ENCODE results near the gene NCKAP5.

The NCKAP5 gene

DNA sequence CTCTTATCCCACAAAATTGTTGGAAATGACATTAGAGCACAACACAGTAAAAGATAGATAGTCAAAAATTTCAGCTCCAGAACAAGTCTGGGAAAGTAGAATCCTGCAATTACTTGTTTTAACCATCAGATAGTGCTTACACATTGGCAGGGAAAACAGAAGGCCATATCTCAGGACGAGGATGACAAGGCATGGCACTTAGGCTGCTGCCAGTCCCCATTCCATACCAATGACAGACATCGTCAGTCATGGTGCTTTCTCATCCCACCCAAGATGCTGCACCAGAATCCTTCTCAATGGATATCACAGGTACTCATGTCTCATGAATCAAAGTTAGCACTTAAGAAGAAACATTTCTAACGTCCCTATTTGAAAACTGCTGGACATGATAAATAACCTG lies 187.3 kb downstream of the NCKAP5 start:
- DNase-seq (ENCODE audit: low read depth): no peak

DNA sequence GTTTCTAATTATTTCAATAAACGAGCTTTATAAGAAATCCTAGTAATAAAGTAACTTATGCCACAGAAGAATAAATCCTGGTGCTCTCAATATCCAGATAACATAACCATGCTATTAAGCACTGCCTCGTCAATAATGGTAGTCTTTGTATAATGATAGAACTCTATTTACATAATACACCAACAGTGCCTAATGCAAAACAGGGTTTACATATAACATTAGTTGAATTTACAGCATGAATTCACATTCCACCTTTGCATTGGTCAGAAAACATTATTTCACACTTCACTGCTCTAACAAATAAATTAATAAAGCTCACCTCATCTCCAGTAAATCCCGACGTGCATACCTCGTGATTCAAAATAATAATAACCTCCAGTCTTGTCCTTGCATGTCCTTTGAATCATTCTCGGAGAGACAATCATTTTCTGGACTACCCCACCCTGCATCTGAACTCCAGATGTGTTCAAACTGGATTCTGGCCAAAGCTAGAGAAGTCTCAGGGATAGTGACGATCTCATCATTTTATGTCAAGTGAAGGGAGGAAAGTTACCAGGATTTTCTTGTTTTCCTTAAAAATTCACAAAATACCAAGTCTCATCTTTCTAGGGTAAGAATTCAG lies 189.2 kb downstream of the NCKAP5 start:
- DNase-seq (ENCODE audit: low read depth): no peak

DNA sequence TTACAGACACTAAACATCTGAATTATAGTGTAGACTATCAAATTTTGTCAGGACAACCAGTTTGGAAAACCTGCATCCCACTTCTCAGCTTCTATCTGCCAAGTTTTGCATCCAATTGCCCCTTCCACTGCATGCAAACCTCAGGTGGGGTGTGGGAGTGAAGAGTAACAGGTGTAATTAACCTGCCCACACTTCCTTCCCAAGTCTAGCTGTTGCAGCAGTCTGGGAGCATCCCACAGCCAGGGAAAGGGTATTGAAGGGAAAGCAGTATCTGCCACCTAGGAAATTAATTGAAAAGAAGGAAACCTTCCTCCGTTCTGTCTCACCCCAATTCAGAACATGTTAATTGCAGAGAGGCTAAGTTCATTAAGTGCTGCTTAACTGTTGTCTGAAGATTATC lies 189.9 kb downstream of the NCKAP5 start:
- DNase-seq (ENCODE audit: low read depth): no peak

DNA sequence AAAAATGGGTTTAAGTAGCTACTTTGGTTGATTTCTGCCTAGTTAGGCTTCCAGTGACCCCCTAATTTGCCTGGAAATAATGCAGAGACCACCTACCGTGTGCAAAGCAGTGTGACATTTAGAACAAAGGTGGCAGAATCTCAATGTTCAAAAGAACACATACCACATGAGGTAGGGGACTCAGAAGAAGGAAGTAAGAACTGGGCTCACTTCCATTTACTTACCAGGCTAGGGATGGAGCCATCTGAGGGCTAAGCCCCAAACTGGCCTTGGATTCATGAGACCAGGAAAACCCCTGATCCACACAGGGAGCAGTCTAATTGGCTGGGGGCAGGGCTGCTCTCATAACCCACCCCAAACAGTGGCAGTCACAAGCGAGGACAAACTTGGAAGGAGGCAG lies 190.7 kb downstream of the NCKAP5 start:
- no peak for DNase-seq (ENCODE audit: low read depth)

DNA sequence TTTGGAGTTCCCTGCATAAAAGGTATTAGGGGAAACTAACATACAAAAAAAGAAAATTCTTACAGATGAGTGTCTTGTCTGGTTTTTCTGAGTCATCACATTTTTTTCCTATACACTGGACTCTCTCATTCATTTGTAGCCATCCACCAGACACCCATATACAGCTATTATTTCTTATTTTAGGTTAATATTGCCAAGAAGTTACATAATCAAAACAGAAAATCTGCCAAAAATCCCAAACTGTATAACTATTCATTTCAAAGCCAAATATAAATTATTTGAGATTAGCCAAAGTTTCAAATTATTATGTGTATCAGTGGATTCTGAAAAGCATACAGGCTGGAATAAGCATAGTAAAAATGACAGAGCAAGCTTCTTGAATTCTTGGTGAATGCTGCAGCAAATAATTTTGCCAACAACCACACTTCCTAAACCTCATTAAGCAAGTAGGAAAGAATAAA lies 191.2 kb downstream of the NCKAP5 start:
- DNase-seq (ENCODE audit: low read depth): no peak

DNA sequence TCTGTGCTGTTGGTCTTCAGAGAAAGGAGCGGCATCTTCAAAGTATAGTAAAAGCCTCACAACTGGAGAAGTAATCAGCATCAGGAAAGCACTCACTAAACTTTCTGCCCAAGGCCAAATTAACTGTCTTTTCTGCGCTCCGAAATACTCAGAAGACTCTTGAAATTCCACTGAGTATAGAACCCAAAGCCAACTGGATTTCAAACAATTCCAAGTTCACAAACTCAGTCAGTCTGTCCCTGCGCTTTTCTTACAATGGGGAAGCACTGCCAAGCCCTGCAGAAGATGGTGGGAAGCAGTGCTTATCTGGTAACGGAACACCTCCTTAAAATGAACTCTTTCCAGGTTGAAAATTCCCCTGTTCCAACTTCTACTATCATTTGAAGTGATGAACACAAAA lies 193.5 kb downstream of the NCKAP5 start:
- DNase-seq (ENCODE audit: low read depth): no peak

DNA sequence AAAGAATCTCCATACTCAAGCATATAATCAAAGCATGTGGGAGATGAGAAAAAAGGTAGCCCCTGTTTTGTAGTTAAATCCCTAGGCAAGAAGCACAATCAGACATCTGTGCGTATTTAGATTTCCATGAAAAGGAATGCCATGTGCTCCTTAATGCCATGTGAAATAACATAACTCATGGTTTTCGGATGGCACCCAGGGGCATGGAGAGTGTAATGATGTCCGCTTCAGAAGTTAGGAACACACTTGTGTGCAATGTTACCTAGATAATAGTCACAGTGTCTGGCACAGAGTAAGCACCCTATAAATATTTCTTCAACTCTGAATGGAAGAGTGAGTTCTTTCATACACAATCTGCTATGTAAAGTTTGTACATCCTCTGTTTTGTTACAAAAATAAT lies 197.0 kb downstream of the NCKAP5 start:
- no peak for DNase-seq (ENCODE audit: low read depth)

DNA sequence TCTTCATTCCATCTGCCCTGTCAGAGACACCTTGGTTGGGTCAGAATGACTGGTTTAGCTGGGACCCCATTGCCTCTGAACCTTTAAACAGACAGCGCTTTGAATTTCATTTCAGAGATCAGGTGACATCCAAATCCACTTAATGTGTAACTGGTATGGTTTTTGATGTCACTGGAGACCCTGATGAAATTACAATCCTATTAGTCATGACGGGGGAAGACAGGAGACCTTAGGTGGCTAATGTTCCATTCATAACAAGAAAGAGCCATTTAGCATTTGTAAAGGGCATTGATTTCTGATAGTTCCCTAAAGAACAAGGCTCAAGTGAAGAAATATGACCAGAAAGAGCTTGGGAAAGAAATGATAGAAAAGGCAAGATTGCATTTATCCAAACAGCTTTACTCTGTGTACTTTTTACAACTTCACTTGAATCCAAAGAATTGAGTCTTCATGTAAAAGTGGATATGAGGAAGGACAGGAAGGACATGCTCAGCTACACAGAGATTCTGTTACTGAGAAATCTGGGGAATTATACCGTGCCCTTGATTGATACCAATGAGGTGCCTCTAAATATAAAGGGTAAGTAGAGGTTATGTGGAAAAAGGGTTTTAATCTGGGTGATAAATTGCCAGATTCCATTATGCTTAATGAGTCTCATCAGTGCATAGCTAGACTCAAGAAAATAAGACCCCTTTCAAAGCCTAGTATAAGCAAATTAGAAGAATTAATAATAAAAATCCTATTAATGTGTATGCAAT lies 198.2 kb downstream of the NCKAP5 start:
- no peak for DNase-seq (ENCODE audit: low read depth)

DNA sequence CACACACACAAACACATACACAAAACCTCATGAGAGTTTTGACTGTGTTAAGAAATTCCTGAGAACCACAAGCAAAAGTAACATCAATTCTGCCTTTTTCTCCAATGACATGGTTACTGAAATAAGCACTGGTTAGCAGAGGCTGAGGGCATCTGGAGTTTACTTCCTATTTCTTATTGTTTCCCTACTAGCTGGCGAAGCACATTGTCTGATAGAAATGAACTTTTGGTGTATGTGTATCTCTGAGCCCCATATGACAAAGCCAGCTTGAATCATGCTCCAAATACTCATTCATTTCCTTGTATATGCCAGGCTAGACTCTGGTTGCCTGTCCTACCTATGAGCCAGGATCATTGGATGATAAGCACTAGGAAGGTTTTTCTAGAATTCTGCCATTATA lies 203.1 kb downstream of the NCKAP5 start:
- no peak for DNase-seq (ENCODE audit: low read depth)

DNA sequence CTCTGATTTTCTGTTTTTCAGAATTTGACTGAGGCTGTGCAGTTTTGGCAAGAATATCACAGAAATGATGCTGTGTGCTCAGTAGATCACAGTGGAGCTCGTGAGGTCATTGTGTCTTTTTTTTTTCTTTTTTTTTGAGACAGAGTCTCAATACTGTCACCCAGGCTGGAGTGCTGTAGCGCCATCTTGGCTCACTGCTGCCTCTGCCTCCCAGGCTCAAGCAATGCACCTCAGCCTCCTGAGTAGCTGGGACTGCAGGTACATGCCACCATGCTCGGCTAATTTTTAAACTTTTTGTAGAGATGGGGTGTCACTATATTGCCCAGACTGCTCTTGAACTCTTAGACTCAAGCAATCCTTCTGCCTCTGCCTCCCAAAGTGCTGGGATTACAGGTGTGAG lies 203.6 kb downstream of the NCKAP5 start:
- no peak for DNase-seq (ENCODE audit: low read depth)

DNA sequence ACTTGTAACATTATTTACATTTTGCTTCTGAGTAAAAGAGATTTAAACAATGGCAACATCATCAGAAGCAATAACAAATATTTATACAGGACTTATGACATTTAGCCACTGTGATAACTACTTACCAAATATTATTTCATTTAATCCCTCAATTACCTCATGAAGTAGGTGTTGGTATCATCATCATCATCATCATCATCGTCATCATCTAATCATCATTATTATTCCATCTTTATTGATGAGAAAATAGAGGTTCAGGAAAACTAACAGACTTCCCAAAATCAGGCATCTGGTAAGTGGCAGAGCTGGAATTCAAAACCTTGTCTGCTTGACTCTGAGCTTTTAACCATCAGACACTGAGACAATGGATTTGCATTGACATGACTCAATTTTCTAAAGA lies 204.4 kb downstream of the NCKAP5 start:
- DNase-seq (ENCODE audit: low read depth): no peak

DNA sequence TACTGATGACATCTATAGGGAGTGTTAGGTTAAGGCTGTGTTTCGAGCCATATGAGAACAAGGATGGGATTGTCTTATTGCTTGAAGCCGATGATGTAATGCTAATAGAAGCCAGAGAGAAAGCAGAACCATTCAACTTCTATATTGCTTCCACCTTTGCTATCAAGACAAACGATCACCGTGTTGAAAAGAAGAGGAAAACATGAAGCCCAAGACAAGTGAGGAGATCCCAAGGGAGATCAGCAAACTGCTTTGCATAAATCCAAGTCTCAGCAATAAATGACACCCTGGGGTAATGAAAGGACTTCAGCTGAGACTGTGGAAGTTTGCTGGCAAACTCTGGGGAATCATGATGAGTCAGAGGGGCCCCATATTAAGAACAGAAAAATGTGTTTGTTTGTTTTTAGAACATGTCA lies 206.2 kb downstream of the NCKAP5 start:
- no peak for DNase-seq (ENCODE audit: low read depth)

DNA sequence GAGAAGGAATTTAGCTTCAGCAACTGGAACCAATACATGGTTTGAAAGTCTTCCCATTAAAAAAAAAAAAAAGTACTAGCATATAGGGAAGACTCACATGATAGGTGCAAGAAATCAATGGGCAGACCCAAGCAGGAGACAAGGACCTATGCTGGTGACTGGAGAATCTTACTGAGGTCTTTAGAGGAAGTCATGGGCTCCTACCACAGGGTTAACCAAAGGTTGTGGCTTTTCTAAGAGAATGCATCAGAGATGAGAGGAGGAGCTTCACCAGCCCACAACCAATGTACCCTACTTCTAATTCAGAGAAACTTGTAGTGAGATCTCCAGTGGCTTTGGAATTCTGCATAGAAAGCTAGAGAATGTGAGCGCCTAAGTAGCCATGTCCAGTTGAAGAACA lies 207.4 kb downstream of the NCKAP5 start:
- DNase-seq (ENCODE audit: low read depth): no peak

DNA sequence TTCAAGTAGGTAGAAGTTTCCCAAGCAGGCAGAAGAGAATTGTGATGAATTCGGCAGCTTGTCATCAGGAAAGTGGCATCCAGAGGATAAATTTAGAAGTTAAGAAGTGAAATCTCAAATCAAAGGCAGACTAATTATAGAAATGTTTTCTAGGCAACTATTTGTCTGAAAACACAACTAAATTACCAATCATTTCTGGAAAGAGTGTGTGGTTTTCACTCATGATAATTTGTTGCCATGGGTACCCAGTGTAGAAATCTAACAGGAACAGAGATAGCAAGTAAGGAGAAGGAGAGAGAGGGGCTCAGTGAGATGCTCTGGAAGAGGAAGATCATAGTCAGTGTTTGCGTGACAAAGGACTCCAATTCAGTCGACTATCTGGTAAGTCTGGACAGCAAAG lies 208.1 kb downstream of the NCKAP5 start:
- no peak for DNase-seq (ENCODE audit: low read depth)

DNA sequence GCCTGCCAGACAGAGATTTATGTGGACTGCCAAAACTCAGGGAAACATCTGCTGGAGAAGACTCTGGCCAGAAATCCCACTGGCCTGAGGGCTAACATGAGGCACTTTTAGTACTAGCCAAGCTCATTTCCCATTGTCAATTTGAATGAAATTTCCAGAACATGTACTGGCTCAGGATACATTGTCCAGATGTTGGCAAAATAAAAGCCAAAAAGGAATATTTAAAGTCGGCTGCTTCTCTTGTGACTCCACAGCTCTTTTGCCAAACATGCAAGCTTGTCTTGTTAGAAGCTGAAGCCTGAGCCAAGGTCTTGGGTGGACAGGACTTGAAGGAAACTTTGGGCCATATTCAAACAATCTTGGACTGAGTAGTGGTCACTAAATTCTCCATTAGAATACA lies 215.5 kb downstream of the NCKAP5 start:
- DNase-seq (ENCODE audit: low read depth): no peak

DNA sequence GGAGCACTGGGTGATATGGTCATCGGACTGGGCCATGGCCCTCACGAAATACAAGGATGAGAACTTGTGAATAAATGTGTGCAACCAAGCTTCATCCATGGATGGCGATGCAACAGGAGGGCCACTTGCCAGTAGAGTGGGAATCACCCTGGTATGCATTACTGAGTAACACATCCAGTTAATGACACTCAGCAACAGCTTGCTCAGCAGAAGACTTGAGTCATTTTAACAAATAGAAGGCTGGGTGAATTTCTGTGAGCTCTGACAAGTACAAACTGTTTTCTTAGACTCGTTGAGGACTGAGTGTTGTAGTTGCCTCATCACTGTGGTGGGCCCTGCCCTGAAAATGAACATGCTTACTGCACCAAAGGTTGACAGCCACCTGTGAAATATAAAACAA lies 221.6 kb downstream of the NCKAP5 start:
- no peak for DNase-seq (ENCODE audit: low read depth)

DNA sequence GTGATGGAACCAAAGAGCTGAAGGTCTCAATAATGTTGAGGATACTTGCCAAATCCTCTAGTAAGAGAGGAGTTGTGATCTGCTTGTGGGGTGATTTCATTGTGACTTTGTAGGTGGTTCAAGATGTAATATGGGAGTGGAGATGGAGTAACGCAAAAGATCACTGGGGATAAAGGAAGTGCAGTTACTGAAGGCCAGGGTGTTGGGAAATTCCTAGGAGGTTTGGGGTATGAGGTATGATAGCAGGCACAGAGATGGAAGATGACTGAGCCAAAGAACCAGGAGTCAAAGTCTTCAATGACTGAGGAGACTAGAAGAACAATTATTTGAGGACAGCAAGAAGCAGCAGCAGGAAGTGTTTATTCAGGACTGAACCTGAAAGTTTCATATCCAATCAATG lies 222.6 kb downstream of the NCKAP5 start:
- no peak for DNase-seq (ENCODE audit: low read depth)

DNA sequence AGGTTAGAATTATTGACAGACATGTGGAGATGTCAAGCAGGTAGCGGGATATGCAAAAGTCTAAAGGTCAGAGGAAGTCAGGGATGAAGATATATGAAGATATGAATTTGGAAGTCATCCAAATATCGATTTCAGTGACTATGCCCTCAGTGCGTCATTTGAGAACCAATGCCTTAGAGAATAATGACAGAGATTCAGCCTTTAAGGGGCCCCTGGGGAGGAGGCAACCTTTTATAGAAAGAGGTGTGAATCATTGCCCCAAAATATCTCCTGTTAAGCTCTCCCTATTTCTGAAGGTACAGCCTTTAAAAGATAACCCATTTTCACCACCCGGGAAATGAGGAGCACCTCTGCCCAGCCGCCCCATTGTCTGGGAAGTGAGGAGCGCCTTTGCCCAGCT lies 223.4 kb downstream of the NCKAP5 start:
- DNase-seq (ENCODE audit: low read depth): no peak

DNA sequence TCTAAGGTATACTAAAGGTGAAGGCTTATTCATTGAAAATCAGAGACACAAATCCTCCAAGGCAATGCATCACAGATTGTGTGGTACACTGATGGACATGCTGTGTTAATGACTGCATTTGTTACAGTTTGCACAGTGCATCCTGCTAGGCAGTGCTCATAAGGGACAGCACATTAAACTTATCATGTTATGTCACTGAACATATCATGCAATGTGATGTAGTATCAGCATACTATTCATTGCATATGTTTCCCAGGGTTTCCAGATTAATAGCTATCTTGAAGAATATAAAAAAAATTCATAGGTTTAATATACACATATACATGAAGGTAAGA lies 225.3 kb downstream of the NCKAP5 start:
- no peak for DNase-seq (ENCODE audit: low read depth)

DNA sequence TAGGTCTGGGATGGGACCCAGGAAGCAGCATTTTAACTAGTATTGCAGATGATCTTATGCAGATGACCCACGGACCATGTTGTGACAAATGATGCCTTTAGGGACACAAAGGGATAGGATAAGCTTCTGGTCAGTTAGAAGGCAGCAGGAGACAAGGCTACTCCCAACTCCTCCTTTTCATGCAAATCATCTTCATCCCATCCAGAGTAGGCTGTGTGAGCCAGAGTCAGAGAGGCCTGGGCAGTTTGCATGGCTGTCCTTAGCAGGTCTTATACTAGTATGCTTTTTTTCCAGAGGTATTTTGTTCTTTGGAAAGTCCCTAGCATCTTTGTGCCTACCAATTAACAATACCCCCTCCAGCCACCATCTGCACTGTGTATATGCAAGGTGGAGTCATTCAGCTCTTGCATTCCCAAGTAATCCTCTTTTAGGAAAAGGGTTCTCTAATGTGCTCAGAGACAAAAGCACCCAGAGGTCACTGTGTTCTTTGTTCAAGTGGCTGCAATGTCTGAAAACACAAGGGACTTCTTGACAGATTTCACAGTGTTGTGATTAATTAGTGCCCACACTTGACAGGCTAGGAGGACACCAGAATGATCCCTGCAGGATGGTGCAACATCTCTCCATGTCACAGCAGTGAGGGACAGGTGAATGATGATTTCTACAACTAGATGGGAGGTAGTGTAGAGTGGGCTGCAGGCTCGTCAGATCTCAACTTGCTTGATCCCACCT lies 225.8 kb downstream of the NCKAP5 start:
- DNase-seq (ENCODE audit: low read depth): no peak

DNA sequence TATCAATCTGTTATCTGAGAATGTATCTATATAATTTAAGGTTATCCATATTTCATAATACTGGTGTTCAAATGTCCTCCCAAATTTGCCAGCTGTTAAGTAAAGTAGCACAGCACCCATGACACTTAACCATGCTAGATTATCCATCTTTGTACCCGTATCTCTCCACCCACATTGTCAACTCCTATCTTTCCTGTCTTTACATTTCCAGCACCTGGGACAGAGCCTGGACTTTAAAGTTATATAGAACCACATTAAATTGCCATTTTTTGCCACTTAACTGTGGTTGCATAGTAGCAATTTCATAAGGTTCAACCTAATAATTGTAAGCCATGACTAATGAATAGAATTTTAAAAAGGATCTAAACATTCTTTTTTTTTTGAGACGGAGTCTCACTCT lies 226.7 kb downstream of the NCKAP5 start:
- no peak for DNase-seq (ENCODE audit: low read depth)

DNA sequence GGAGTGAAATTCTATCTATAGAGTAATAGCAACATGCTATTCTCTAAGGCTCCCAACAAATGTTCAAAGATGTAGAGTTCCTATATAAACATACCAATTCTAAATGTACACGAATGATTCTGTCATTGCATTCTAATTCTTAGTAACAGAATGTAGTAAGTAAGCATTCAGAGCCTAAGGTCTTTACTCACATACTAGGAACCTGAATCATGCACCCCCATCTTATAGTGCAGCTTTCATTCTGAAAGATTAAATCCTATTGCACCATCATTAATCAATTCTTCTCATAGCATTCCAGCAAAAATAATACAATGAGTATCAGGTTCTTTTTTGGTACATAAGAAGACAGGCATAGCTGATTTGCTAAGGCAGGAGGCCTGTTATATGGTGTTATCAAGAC lies 230.0 kb downstream of the NCKAP5 start:
- no peak for DNase-seq (ENCODE audit: low read depth)

DNA sequence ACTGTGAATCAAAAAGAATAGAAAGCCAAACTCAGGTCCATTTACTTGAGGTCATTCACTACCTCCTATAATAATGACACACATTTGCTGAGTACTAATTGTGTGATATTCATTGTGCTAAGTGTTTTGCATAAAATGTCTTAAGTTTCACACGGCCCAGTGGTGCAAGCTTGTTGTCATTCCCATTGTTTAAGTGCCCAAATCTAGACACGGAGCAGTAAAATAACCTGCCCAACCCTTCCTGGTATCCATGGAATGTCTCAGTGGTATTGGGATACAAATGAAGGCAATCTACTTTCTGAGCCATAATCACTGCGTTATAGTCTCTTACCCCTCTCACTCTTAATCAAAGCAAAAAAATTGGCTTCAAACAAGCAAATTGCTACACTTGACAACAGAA lies 233.3 kb downstream of the NCKAP5 start:
- DNase-seq (ENCODE audit: low read depth): no peak

DNA sequence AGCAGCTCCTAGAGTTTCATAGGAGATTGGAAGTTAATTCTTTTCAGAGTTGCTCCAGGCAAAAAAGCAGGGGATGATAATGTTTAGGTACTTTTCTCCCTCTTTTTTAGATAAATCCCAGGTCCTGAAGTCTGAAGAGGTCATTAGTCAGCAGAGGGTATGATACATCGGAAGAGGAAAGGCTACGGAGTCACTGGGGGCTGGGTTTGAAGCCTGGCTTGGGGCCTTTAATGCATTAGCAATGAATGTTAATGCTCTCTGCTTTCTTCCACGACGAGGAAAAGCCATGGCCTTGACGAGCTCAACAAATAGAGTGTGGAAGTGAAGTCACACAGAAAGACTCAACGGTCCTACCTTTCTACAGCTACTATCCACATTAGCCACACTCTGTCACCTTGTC lies 235.1 kb downstream of the NCKAP5 start:
- no peak for DNase-seq (ENCODE audit: low read depth)
